Coronary artery (tissue), 2 donors: ENCODE data around the gene PRM3.

Source experiments
- DNase-seq: peaks from one replicate; pipeline ENCODE4 v3.0.0-alpha.2; 2017; ENCODE audit warnings: low spot score
- H3K27ac ChIP-seq, 2 donors: fragments of 200-600 bp; sonication (generic); one replicate each; pipeline ENCODE4 v1.5.1; 2016 to 2019
- H3K4me3 ChIP-seq: fragments of 200-600 bp; sonication (generic); 2 replicates; pipeline ENCODE4 v1.5.1; 2016; ENCODE audit warnings: mild to moderate bottlenecking, moderate library complexity
- CTCF ChIP-seq: fragments of 200-600 bp; sonication (generic); IDR thresholded peaks from one replicate; pipeline ENCODE4 v1.5.1; 2019; ENCODE audit warnings: antibody characterized with exemption

Gene PRM3

GRCh38 chr16:11298143-11298900 lies 24.9 kb upstream of the PRM3 start:
- no peak for DNase-seq
- no peak for TF ChIP-seq CTCF
- H3K27ac ChIP-seq = no peak overlapping the region
- peak overlapping the region; percentile 57 for H3K4me3 ChIP-seq

GRCh38 chr16:11297492-11298142 lies 24.2 kb upstream of the PRM3 start:
- no peak for TF ChIP-seq CTCF
- peak; percentile 88 for DNase-seq
- H3K4me3 ChIP-seq = peak overlapping the region; percentile 57
- H3K27ac ChIP-seq = peak overlapping the region in 1 of 2 donors; percentile 35

GRCh38 chr16:11296706-11297491 lies 23.5 kb upstream of the PRM3 start:
- TF ChIP-seq CTCF = no peak
- DNase-seq = no peak
- H3K27ac ChIP-seq = no peak overlapping the region
- H3K4me3 ChIP-seq = peak overlapping the region; percentile 57

- no peak overlapping the region for H3K27ac ChIP-seq
- DNase-seq = no peak
- no peak for TF ChIP-seq CTCF
- H3K4me3 ChIP-seq = no peak overlapping the region
Observed at GRCh38 chr16:11296351-11296705, 22.9 kb upstream of the PRM3 start.

GRCh38 chr16:11295672-11296071 lies 22.2 kb upstream of the PRM3 start:
- no peak for DNase-seq
- H3K27ac ChIP-seq = no peak overlapping the region
- no peak overlapping the region for H3K4me3 ChIP-seq
- no peak for TF ChIP-seq CTCF

GRCh38 chr16:11292076-11292748 lies 18.8 kb upstream of the PRM3 start:
- no peak overlapping the region for H3K27ac ChIP-seq
- no peak for TF ChIP-seq CTCF

More at GRCh38 chr16:11292076-11292748, 18.8 kb upstream of the PRM3 start:
- DNase-seq = no peak
- H3K4me3 ChIP-seq = no peak overlapping the region
